CD14-positive monocyte (primary cell): Measurements from ENCODE around the gene PRPF40B. TPM values are rescaled to one million over a fixed set of nuclear protein-coding genes. Genes with fewer than 3 reads are reported as not detected.

ENCODE experiments used
- DNase-seq, 3 donors: peaks; one replicate each; pipeline ENCODE4 v3.0.0-alpha.2; 2011 to 2022
- H2AFZ ChIP-seq: 2 replicates; pipeline ENCODE4 v1.6.0; 2012; ENCODE audit warnings: mild to moderate bottlenecking, low read depth, low read length, inconsistent platforms; ENCODE audit not compliant: insufficient read depth, poor library complexity, severe bottlenecking
- H3K27ac ChIP-seq, 2 donors: 1 replicate in 1 of 2; 2 replicates in 1 of 2; pipeline ENCODE4 v1.5.1; 2012 to 2013; ENCODE audit warnings: low read length in 2 of 2, control low read depth in 1 of 2, inconsistent platforms in 1 of 2, low read depth in 1 of 2, mild to moderate bottlenecking in 1 of 2
- H3K27me3 ChIP-seq, 2 donors: one replicate each; pipeline versions ENCODE4 v1.6.0 to v1.6.1; 2011 to 2013; ENCODE audit warnings: low read length in 2 of 2; ENCODE audit not compliant: control insufficient read depth in 2 of 2, insufficient read depth in 2 of 2
- H3K36me3 ChIP-seq, 2 donors: replicated peaks in 1 of 2; 1 replicate in 1 of 2; 2 replicates in 1 of 2; pipeline versions ENCODE4 v1.5.1 to v1.6.1; 2012 to 2013; ENCODE audit warnings: low read length in 2 of 2, control low read depth in 1 of 2, inconsistent platforms in 1 of 2, mild to moderate bottlenecking in 1 of 2; ENCODE audit not compliant: insufficient read depth in 2 of 2, control insufficient read depth in 1 of 2
- H3K4me1 ChIP-seq, 2 donors: 1 replicate in 1 of 2; 2 replicates in 1 of 2; pipeline versions ENCODE4 v1.5.1 to v1.6.1; 2012 to 2013; ENCODE audit warnings: low read length in 2 of 2, control low read depth in 1 of 2, inconsistent platforms in 1 of 2, mild to moderate bottlenecking in 1 of 2, moderate library complexity in 1 of 2; ENCODE audit not compliant: insufficient read depth in 2 of 2, control insufficient read depth in 1 of 2
- H3K4me2 ChIP-seq: replicated peaks from 2 replicates; pipeline ENCODE3; 2012; ENCODE audit warnings: low read length, moderate library complexity, mild to moderate bottlenecking; ENCODE audit not compliant: poor library complexity, severe bottlenecking; ENCODE audit errors: extremely low read depth
- H3K4me3 ChIP-seq, 3 experiments: fragments of 200-600 bp in 1 of 3; sonication (generic) in 1 of 3; replicated peaks in 1 of 3; 1 replicate in 2 of 3; 2 replicates in 1 of 3; pipeline ENCODE4 v1.5.1; 2011 to 2013; ENCODE audit warnings: low read length in 3 of 3, mild to moderate bottlenecking in 3 of 3, control low read depth in 2 of 3, low read depth in 2 of 3, inconsistent platforms in 1 of 3, moderate library complexity in 1 of 3
- H3K79me2 ChIP-seq: 2 replicates; pipeline ENCODE4 v1.6.0; 2012; ENCODE audit warnings: mild to moderate bottlenecking, control low read depth, inconsistent platforms, low read length, moderate library complexity; ENCODE audit not compliant: insufficient read depth
- H3K9ac ChIP-seq: 2 replicates; pipeline ENCODE4 v1.6.0; 2017; ENCODE audit warnings: low read length, mild to moderate bottlenecking; ENCODE audit not compliant: insufficient read depth, poor library complexity, severe bottlenecking
- H3K9me3 ChIP-seq, 2 donors: replicated peaks in 1 of 2; 1 replicate in 1 of 2; 2 replicates in 1 of 2; pipeline versions ENCODE4 v1.5.1 to v1.6.1; 2012 to 2013; ENCODE audit warnings: low read length in 2 of 2, control low read depth in 1 of 2; ENCODE audit not compliant: control insufficient read depth in 1 of 2, insufficient read depth in 1 of 2
- H4K20me1 ChIP-seq: 2 replicates; pipeline ENCODE4 v1.6.0; 2012; ENCODE audit warnings: mild to moderate bottlenecking, low read length, control low read depth, moderate library complexity; ENCODE audit not compliant: insufficient read depth
- H3K27ac Mint-ChIP-seq, 7 donors: one replicate each; pipeline ENCODE4 v1.8.0; 2020; ENCODE audit warnings: mild to moderate bottlenecking in 7 of 7, mixed read lengths in 7 of 7, moderate library complexity in 6 of 7, inconsistent platforms in 2 of 7
- H3K27me3 Mint-ChIP-seq, 3 donors: one replicate each; pipeline ENCODE4 v1.8.0; 2021 to 2022; ENCODE audit warnings: low read depth in 3 of 3, mild to moderate bottlenecking in 3 of 3, mixed read lengths in 3 of 3, moderate library complexity in 3 of 3, inconsistent platforms in 1 of 3
- H3K36me3 Mint-ChIP-seq, 2 donors: one replicate each; pipeline ENCODE4 v1.8.0; 2020; ENCODE audit warnings: mixed read lengths in 2 of 2, inconsistent platforms in 1 of 2, mild to moderate bottlenecking in 1 of 2
- H3K4me1 Mint-ChIP-seq: one replicate; pipeline ENCODE4 v1.8.0; 2020; ENCODE audit warnings: mild to moderate bottlenecking, mixed read lengths
- H3K4me3 Mint-ChIP-seq, 2 donors: one replicate each; pipeline ENCODE4 v1.8.0; 2020; ENCODE audit warnings: mild to moderate bottlenecking in 2 of 2, mixed read lengths in 2 of 2, moderate library complexity in 1 of 2
- H3K9me3 Mint-ChIP-seq, 7 donors: one replicate each; pipeline ENCODE4 v1.8.0; 2020 to 2022; ENCODE audit warnings: mixed read lengths in 7 of 7, mild to moderate bottlenecking in 6 of 7, moderate library complexity in 6 of 7, inconsistent platforms in 2 of 7
- WGBS: methylation state at CpG from one replicate; pipeline ENCODE4 v1.1.5; 2013; ENCODE audit warnings: missing lambda C conversion rate; ENCODE audit not compliant: insufficient coverage; 5-methylcytosine and 5-hydroxymethylcytosine counted together
- intact Hi-C, 2 donors: fragments of 100-400 bp; cut with micrococcal nuclease; formaldehyde crosslinking; loops; one replicate each; pipeline versions ENCODE4 v1.15.0 to v1.15.1; 2023
- polyA plus RNA-seq, 3 donors: library from polyadenylated mRNA; depleted of rRNA in 1 of 3; unstranded in 2 of 3; stranded (reverse) in 1 of 3; fragments of 300-500 nt in 2 of 3; fragments of >200 nt in 1 of 3; fragmentation: Illumina TruSeq in 2 of 3; gene quantifications; 1 replicate in 2 of 3; 2 replicates in 1 of 3; pipeline ENCODE4 v1.2.3, GENCODE V29; 2012 to 2021
- TF ChIP-seq, protein P1 (sequence below): fragments of 200-600 bp; IDR thresholded peaks from one replicate; pipeline ENCODE4 v1.8.0; 2022; ENCODE audit warnings: antibody characterized with exemption, mild to moderate bottlenecking

PRPF40B gene
- polyA plus RNA-seq, 3 donors, result 0.14 to 1.3 (median 0.57) TPM

DNA sequence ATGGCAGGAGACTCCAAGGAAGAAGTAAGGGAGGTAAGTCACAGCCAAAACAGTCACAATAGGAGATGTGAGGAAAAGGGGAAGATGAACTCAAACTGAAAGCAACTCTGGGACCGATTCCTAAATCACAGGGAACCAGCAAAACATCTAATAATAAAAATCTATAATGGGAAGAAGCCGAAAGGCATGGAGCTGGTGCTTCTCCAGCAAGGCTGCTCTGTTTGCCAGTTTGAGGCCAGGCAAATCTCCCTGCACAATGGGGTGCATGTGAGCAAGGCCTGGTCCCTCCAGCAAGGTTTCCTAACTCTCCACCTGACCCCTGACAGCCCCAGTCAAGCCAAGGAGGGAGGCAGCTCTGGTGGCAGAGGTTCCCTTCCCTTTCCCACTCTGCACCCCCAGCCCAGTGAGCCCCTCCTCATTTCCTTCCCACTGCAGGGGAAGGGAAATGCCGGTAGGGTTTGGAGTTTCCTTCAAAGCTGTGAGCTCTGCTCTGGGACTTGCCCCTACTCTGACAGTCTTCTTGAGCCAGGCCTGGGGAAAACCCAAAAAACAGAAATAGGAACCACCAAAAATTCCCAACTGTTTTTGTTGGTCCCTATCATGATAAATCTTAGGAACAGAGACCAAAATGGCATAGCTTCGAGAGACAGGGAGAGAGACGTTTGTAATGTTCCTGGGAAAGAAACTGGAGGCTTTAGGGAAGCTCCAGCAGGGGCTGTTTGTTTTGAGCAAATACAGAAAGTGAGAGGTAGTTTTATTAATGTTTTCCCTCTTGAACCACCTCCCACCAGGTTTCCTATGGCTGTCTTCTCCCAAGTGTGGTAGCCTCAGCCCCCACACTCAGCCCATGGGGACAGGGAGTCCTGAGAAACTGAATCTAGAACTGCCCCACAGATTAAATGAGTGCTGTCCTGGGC is 49.2 kb downstream of the PRPF40B start:
- Histone ChIP-seq H4K20me1 (no peaks in the 10 kb centered on the region), H3K79me2 (no peaks in the 10 kb centered on the region), H2AFZ (peak overlapping the region; percentile 30), H3K27me3 (no peaks in the 10 kb centered on the region), H3K4me3 (peak overlapping the region in 1 of 3 experiments; percentile 47), H3K4me1 (peaks cover 32 to 35% of the 10 kb centered on the region in 2 donors), H3K4me2 (peak overlapping the region; percentile 52), H3K9me3 (no peaks in the 10 kb centered on the region), H3K36me3 (no peaks in the 10 kb centered on the region), H3K9ac (no peak overlapping the region), H3K27ac (peak overlapping the region; percentile 0 to 66)
- peak overlapping the region; percentile 74 to 87 (median 82) for H3K27ac Mint-ChIP-seq
- TF ChIP-seq, protein P1, sequence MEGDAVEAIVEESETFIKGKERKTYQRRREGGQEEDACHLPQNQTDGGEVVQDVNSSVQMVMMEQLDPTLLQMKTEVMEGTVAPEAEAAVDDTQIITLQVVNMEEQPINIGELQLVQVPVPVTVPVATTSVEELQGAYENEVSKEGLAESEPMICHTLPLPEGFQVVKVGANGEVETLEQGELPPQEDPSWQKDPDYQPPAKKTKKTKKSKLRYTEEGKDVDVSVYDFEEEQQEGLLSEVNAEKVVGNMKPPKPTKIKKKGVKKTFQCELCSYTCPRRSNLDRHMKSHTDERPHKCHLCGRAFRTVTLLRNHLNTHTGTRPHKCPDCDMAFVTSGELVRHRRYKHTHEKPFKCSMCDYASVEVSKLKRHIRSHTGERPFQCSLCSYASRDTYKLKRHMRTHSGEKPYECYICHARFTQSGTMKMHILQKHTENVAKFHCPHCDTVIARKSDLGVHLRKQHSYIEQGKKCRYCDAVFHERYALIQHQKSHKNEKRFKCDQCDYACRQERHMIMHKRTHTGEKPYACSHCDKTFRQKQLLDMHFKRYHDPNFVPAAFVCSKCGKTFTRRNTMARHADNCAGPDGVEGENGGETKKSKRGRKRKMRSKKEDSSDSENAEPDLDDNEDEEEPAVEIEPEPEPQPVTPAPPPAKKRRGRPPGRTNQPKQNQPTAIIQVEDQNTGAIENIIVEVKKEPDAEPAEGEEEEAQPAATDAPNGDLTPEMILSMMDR, result no peak
- peak in 2 of 3 donors; percentile 51 to 91 for DNase-seq
- WGBS, result 40% methylated on average over 1 of the region's 5 CpGs
- H3K4me3 Mint-ChIP-seq, result peak overlapping the region; percentile 44 to 72
- H3K27me3 Mint-ChIP-seq, result peaks cover 1 to 3% (median 2%) of the 10 kb centered on the region in 3 donors
- intact Hi-C loops, result no loop called here
- H3K9me3 Mint-ChIP-seq, result no peaks in the 10 kb centered on the region
- no peaks in the 10 kb centered on the region for H3K36me3 Mint-ChIP-seq
- H3K4me1 Mint-ChIP-seq, result peaks cover 45% of the 10 kb centered on the region

DNA sequence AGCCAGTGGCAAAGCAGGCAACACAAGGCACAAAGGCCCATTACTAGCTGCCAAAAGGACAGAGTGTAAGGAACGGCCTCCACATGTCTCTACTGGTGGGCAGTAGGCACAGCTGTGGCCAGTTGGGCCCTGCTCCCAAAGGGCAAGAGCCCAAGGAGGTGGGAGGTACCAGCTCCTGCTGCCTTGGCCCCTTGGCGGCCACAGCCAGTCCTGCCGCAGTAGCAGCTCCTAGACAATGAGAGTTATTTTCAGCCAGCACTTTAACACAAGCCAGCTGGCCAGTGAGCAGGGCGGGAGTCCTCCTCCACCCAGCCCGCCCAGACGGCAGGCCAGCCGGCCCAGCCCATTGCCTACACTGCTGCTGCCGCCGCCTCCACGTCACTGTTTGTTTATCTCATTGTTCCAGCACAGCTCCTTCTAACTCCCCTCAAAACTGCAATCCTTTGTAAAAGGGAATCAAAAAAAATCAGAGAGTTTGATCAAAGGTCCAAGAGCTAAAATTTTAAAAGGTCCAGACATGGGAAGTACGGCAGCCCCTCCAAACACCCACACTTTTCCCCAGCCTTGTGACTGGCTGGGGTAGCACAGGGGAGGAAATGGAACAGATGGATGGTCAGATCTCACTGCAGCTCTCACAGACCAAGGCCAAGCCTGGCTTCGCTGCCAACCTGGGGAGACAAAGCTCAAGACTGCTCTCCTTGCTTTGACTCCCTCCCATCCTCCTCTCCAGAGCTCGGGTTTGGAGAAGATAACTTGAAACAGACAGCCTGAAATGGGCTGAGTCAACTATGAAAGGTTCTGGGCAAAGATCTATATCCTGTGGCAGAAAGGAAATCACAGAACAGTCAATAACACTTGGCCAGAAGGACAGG is 50.3 kb downstream of the PRPF40B start:
- Histone ChIP-seq H3K27me3 (no peaks in the 10 kb centered on the region), H3K27ac (no peak overlapping the region), H3K4me1 (peaks cover 32 to 35% of the 10 kb centered on the region in 2 donors), H3K4me3 (no peak overlapping the region), H4K20me1 (no peaks in the 10 kb centered on the region), H3K36me3 (no peaks in the 10 kb centered on the region), H3K9ac (no peak overlapping the region), H2AFZ (no peak overlapping the region), H3K9me3 (no peaks in the 10 kb centered on the region), H3K79me2 (no peaks in the 10 kb centered on the region), H3K4me2 (no peak overlapping the region)
- WGBS, result 97% methylated on average over 5 of the region's 13 CpGs
- TF ChIP-seq, protein P1, result no peak
- intact Hi-C loops, result no loop called here
- Mint-ChIP-seq H3K36me3 (no peaks in the 10 kb centered on the region), H3K4me1 (peaks cover 40% of the 10 kb centered on the region), H3K27me3 (peaks cover 0 to 3% (median 2%) of the 10 kb centered on the region in 3 donors), H3K27ac (peak overlapping the region in 1 of 7 donors; percentile 48), H3K9me3 (no peaks in the 10 kb centered on the region), H3K4me3 (no peak overlapping the region)
- DNase-seq, result no peak
